ENCODE data around the gene PANX1.
A peak's percentile ranks its signal among the peaks of the same experiment; 100 is the strongest.

The PANX1 gene

GRCh38 chr11:94130298-94131046 is 1.8 kb downstream of the PANX1 start:
- DNase-seq, result no peak

GRCh38 chr11:94131047-94131717 is 2.5 kb downstream of the PANX1 start:
- DNase-seq, result no peak

GRCh38 chr11:94131718-94132115 is 3.1 kb downstream of the PANX1 start:
- DNase-seq, result no peak

GRCh38 chr11:94132152-94132558 is 3.5 kb downstream of the PANX1 start:
- no peak for DNase-seq

GRCh38 chr11:94132823-94133408 is 4.3 kb downstream of the PANX1 start:
- DNase-seq, result no peak

- DNase-seq, result no peak
Observed at GRCh38 chr11:94133752-94134151, 5.1 kb downstream of the PANX1 start.

- DNase-seq, result no peak
Observed at GRCh38 chr11:94134651-94135512, 6.2 kb downstream of the PANX1 start.

GRCh38 chr11:94139416-94139815 is 10.8 kb downstream of the PANX1 start:
- peak; percentile 3 for DNase-seq

GRCh38 chr11:94140154-94140655 is 11.6 kb downstream of the PANX1 start:
- no peak for DNase-seq

GRCh38 chr11:94141511-94142307 is 13.1 kb downstream of the PANX1 start:
- DNase-seq, result peak; percentile 14

- no peak for DNase-seq
Observed at GRCh38 chr11:94142308-94143281, 14.0 kb downstream of the PANX1 start.

- DNase-seq, result no peak
Observed at GRCh38 chr11:94144216-94144615, 15.6 kb downstream of the PANX1 start.

GRCh38 chr11:94144664-94145063 is 16.0 kb downstream of the PANX1 start:
- no peak for DNase-seq

- no peak for DNase-seq
Observed at GRCh38 chr11:94145431-94145830, 16.8 kb downstream of the PANX1 start.

GRCh38 chr11:94145916-94146315 is 17.3 kb downstream of the PANX1 start:
- no peak for DNase-seq

- no peak for DNase-seq
Observed at GRCh38 chr11:94147433-94147845, 18.8 kb downstream of the PANX1 start.

GRCh38 chr11:94148189-94148588 is 19.5 kb downstream of the PANX1 start:
- DNase-seq, result no peak

GRCh38 chr11:94149431-94150017 is 20.9 kb downstream of the PANX1 start:
- DNase-seq, result no peak

GRCh38 chr11:94150056-94150455 is 21.4 kb downstream of the PANX1 start:
- no peak for DNase-seq

Data from NCI-H82 (cell line).